H1 (cell line): ENCODE data around the gene SYT14. TPM values are rescaled to one million over a fixed set of nuclear protein-coding genes. Genes with fewer than 3 reads are reported as not detected.

Experiments
- CTCF ChIA-PET: fragments of 300-600 bp; sonication (Branson Sonifier 250); formaldehyde crosslinking; loops from one replicate; lab custom pipeline; 2021; ENCODE audit not compliant: partially characterized antibody; lab: Charles Lee
- POLR2A ChIA-PET: fragments of 300-600 bp; sonication (Branson Sonifier 250); formaldehyde crosslinking; loops from one replicate; lab custom pipeline; 2021; ENCODE audit warnings: inconsistent platforms; ENCODE audit not compliant: partially characterized antibody; lab: Charles Lee
- DNase-seq, 2 experiments: peaks; one replicate each; pipeline versions ENCODE4 v3.0.0 to v3.0.0-alpha.2; 2010 to 2022; ENCODE audit warnings: low spot score in 2 of 2, low read depth in 1 of 2, mixed read lengths in 1 of 2
- FAIRE-seq: peaks from 2 replicates; lab custom pipeline; 2011; peaks lifted over from hg19 to GRCh38; lab: Jason Lieb, UNC
- H2AFZ ChIP-seq: 2 replicates; pipeline ENCODE4 v1.8.1; 2012; ENCODE audit warnings: low read length, inconsistent platforms
- H2AK5ac ChIP-seq: 2 replicates; pipeline ENCODE4 v1.6.1; 2013; ENCODE audit warnings: low read depth, low read length
- H2BK120ac ChIP-seq: replicated peaks from 2 replicates; pipeline ENCODE3; 2013; ENCODE audit warnings: low read depth, low read length, inconsistent platforms
- H2BK12ac ChIP-seq: 2 replicates; pipeline ENCODE4 v1.6.1; 2013; ENCODE audit warnings: low read depth, low read length
- H2BK15ac ChIP-seq: 2 replicates; pipeline ENCODE4 v1.6.1; 2013; ENCODE audit warnings: low read length
- H2BK20ac ChIP-seq: 2 replicates; pipeline ENCODE4 v1.6.1; 2013; ENCODE audit warnings: low read length
- H2BK5ac ChIP-seq: 2 replicates; pipeline ENCODE4 v1.6.1; 2013; ENCODE audit warnings: low read depth, low read length
- H3K14ac ChIP-seq: 2 replicates; pipeline ENCODE4 v1.6.1; 2013; ENCODE audit warnings: inconsistent platforms; ENCODE audit not compliant: insufficient read length
- H3K18ac ChIP-seq: 2 replicates; pipeline ENCODE4 v1.6.1; 2013; ENCODE audit warnings: low read length; ENCODE audit errors: extremely low read depth
- H3K23ac ChIP-seq: 2 replicates; pipeline ENCODE4 v1.6.1; 2013; ENCODE audit warnings: inconsistent platforms; ENCODE audit not compliant: insufficient read length
- H3K23me2 ChIP-seq: 2 replicates; pipeline ENCODE4 v1.6.1; 2013; ENCODE audit warnings: low read depth, low read length
- H3K27ac ChIP-seq: 2 replicates; pipeline ENCODE4 v1.6.1; 2011; ENCODE audit warnings: low read depth, low read length, inconsistent platforms
- H3K27me3 ChIP-seq, 4 experiments: replicated peaks in 1 of 4; 1 replicate in 1 of 4; 2 replicates in 3 of 4; pipeline versions ENCODE4 v1.6.1 to v1.8.1; 2011 to 2013; ENCODE audit warnings: low read length in 3 of 4, mild to moderate bottlenecking in 3 of 4, inconsistent platforms in 2 of 4, mixed read lengths in 2 of 4, moderate library complexity in 1 of 4; ENCODE audit not compliant: control insufficient read depth in 3 of 4, insufficient read depth in 3 of 4; ENCODE audit errors: extremely low read depth in 1 of 4
- H3K36me3 ChIP-seq, 4 experiments: 2 replicates each; pipeline versions ENCODE4 v1.6.1 to v1.8.1; 2011 to 2013; ENCODE audit warnings: mild to moderate bottlenecking in 4 of 4, low read length in 3 of 4, moderate library complexity in 2 of 4, control low read depth in 1 of 4, inconsistent platforms in 1 of 4; ENCODE audit not compliant: insufficient read depth in 4 of 4, control insufficient read depth in 2 of 4
- H3K4ac ChIP-seq: replicated peaks from 2 replicates; pipeline ENCODE3; 2013; ENCODE audit warnings: low read length, low read depth, mixed read lengths, inconsistent platforms; ENCODE audit not compliant: insufficient read length
- H3K4me1 ChIP-seq, 4 experiments: replicated peaks in 1 of 4; 1 replicate in 1 of 4; 2 replicates in 3 of 4; pipeline versions ENCODE4 v1.6.1 to v1.8.1; 2011 to 2013; ENCODE audit warnings: low read length in 3 of 4, inconsistent platforms in 2 of 4, mixed read lengths in 1 of 4; ENCODE audit not compliant: insufficient read depth in 4 of 4, control insufficient read depth in 3 of 4
- H3K4me2 ChIP-seq, 2 experiments: 2 replicates each; pipeline versions ENCODE4 v1.6.1 to v1.8.1; 2011 to 2013; ENCODE audit warnings: low read depth in 2 of 2, low read length in 2 of 2, control low read depth in 1 of 2, inconsistent platforms in 1 of 2, mild to moderate bottlenecking in 1 of 2; ENCODE audit not compliant: insufficient read depth in 1 of 2
- H3K4me3 ChIP-seq, 4 experiments: fragments of 200-600, 300-600 bp in 1 of 4; sonication (generic), shearing (Covaris generic), sonication (Bioruptor Twin) in 1 of 4; 2 replicates each; pipeline versions ENCODE4 v1.5.1 to v1.8.1; 2011 to 2016; ENCODE audit warnings: low read length in 4 of 4, low read depth in 3 of 4, control low read depth in 2 of 4, inconsistent platforms in 2 of 4, mild to moderate bottlenecking in 2 of 4, mixed read lengths in 1 of 4, moderate library complexity in 1 of 4; ENCODE audit not compliant: insufficient read depth in 2 of 4; ENCODE audit errors: extremely low read depth in 1 of 4
- H3K56ac ChIP-seq: replicated peaks from 2 replicates; pipeline ENCODE3; 2013; ENCODE audit warnings: low read depth, mild to moderate bottlenecking, mixed read lengths, low read length, inconsistent platforms; ENCODE audit not compliant: insufficient read length
- H3K79me1 ChIP-seq: 2 replicates; pipeline ENCODE4 v1.6.1; 2013; ENCODE audit warnings: low read depth, low read length, control low read depth
- H3K79me2 ChIP-seq, 2 experiments: 2 replicates each; pipeline versions ENCODE4 v1.6.1 to v1.8.1; 2012 to 2013; ENCODE audit warnings: low read length in 2 of 2, mild to moderate bottlenecking in 2 of 2, inconsistent platforms in 1 of 2; ENCODE audit not compliant: insufficient read depth in 2 of 2, control insufficient read depth in 1 of 2
- H3K9ac ChIP-seq, 4 experiments: replicated peaks in 1 of 4; 1 replicate in 1 of 4; 2 replicates in 3 of 4; pipeline versions ENCODE4 v1.6.1 to v1.8.1; 2011 to 2013; ENCODE audit warnings: low read depth in 3 of 4, low read length in 3 of 4, control low read depth in 2 of 4, mild to moderate bottlenecking in 2 of 4, moderate library complexity in 2 of 4, inconsistent platforms in 1 of 4; ENCODE audit errors: extremely low read depth in 1 of 4
- H3K9me3 ChIP-seq, 2 experiments: 2 replicates each; pipeline versions ENCODE4 v1.6.1 to v1.8.1; 2012 to 2013; ENCODE audit warnings: mild to moderate bottlenecking in 2 of 2, moderate library complexity in 2 of 2, control low read depth in 1 of 2, inconsistent platforms in 1 of 2, low read depth in 1 of 2, low read length in 1 of 2, mixed read lengths in 1 of 2; ENCODE audit not compliant: insufficient read depth in 2 of 2
- H4K20me1 ChIP-seq, 2 experiments: replicated peaks in 1 of 2; 2 replicates each; pipeline versions ENCODE3 to v1.8.1; 2011 to 2013; ENCODE audit warnings: inconsistent platforms in 2 of 2, low read length in 2 of 2, mild to moderate bottlenecking in 1 of 2; ENCODE audit not compliant: insufficient read depth in 2 of 2, control insufficient read depth in 1 of 2
- H4K5ac ChIP-seq: 2 replicates; pipeline ENCODE4 v1.6.1; 2013; ENCODE audit warnings: low read length, low read depth, mixed read lengths, inconsistent platforms; ENCODE audit not compliant: insufficient read length
- H4K8ac ChIP-seq: 2 replicates; pipeline ENCODE4 v1.8.0; 2013; ENCODE audit warnings: mild to moderate bottlenecking, moderate library complexity, low read length, inconsistent platforms; ENCODE audit not compliant: insufficient read depth; ENCODE audit errors: extremely low read depth
- H4K91ac ChIP-seq: replicated peaks from 2 replicates; pipeline ENCODE3; 2013; ENCODE audit warnings: low read length, mixed read lengths, inconsistent platforms; ENCODE audit not compliant: insufficient read length
- ATF2 ChIP-seq: IDR thresholded peaks from 2 replicates; pipeline ENCODE4 v1.6.1; 2012; ENCODE audit warnings: low read length, inconsistent platforms
- CBX8 ChIP-seq: fragments of 300-800, 300-1000 bp; sonication (generic); IDR thresholded peaks from 2 replicates; pipeline ENCODE4 v1.7.1; 2016; ENCODE audit warnings: low read depth, low read length, borderline replicate concordance
- CHD1 ChIP-seq: IDR thresholded peaks from 2 replicates; pipeline ENCODE4 v1.6.1; 2012; ENCODE audit warnings: low read depth, low read length, improper control_type of control experiment
- EZH2 ChIP-seq: fragments of 200-600 bp; sonication (generic); IDR thresholded peaks from 2 replicates; pipeline ENCODE4 v1.7.1; 2012; ENCODE audit warnings: low read depth, mild to moderate bottlenecking, moderate library complexity, low read length, inconsistent platforms; ENCODE audit not compliant: severe bottlenecking
- GABPA ChIP-seq: IDR thresholded peaks from 2 replicates; pipeline ENCODE4 v1.6.1; 2011; ENCODE audit warnings: mild to moderate bottlenecking, low read length, moderate library complexity, borderline replicate concordance; ENCODE audit not compliant: insufficient read depth
- JUN ChIP-seq: IDR thresholded peaks from 2 replicates; pipeline ENCODE4 v1.6.1; 2011; ENCODE audit warnings: low read depth, mild to moderate bottlenecking, improper control_type of control experiment, low read length
- KDM4A ChIP-seq: IDR thresholded peaks from one replicate; pipeline ENCODE4 v1.7.1; 2012; ENCODE audit warnings: low read depth, mild to moderate bottlenecking, moderate library complexity, low read length, inconsistent platforms; ENCODE audit not compliant: severe bottlenecking
- MAFK ChIP-seq: IDR thresholded peaks from 2 replicates; pipeline ENCODE4 v1.6.1; 2012; ENCODE audit warnings: low read depth, mild to moderate bottlenecking, improper control_type of control experiment, low read length
- SIN3A ChIP-seq, 2 experiments: IDR thresholded peaks in 1 of 2; conservative IDR thresholded peaks in 1 of 2; 2 replicates each; pipeline ENCODE4 v1.6.1; 2011 to 2012; ENCODE audit warnings: low read length in 2 of 2, improper control_type of control experiment in 1 of 2, low read depth in 1 of 2, mild to moderate bottlenecking in 1 of 2
- TBP ChIP-seq: IDR thresholded peaks from 2 replicates; pipeline ENCODE4 v1.6.1; 2011; ENCODE audit warnings: low read depth, low read length, improper control_type of control experiment
- WGBS, 2 experiments: shearing (Covaris generic) in 1 of 2; methylation state at CpG; one replicate each; pipeline versions ENCODE4 v1.1.6 to v1.1.7; 2013 to 2015; ENCODE audit warnings: low lambda C conversion rate in 2 of 2, mixed read lengths in 2 of 2, inconsistent platforms in 1 of 2, low coverage in 1 of 2, missing lambda C conversion rate in 1 of 2; ENCODE audit not compliant: insufficient replicate concordance in 2 of 2, insufficient coverage in 1 of 2, insufficient read length in 1 of 2; ENCODE audit errors: extremely low coverage in 1 of 2, missing lambda C conversion rate in 1 of 2; 5-methylcytosine and 5-hydroxymethylcytosine counted together
- polyA plus RNA-seq, 7 experiments: library from polyadenylated mRNA; depleted of rRNA in 3 of 7; stranded (reverse) in 5 of 7; unstranded in 2 of 7; fragments of >200 nt in 5 of 7; fragments of 200-250 nt in 2 of 7; gene quantifications; 1 replicate in 5 of 7; 2 replicates in 1 of 7; 4 replicates in 1 of 7; pipeline versions ENCODE4 v1.2.1 to v1.2.3, GENCODE V29; 2011 to 2013; ENCODE audit warnings: missing spikeins in 2 of 7, mixed read lengths in 2 of 7
- total RNA-seq: library from RNA; stranded (reverse); fragmentation: NEBNext Ultra II Directional; extraction: Animal tissue kit (Norgen Biotek cat#: 25700); gene quantifications from 2 replicates; pipeline ENCODE4 v1.2.1, GENCODE V29; 2021

Gene SYT14
- total and polyA plus RNA-seq, 2 of the 8 experiments (the other 6 are each of a cell fraction or from before 2014, with no cell fraction given), result 2.3 to 18.4 TPM

GRCh38 chr1:209962388-209962787 is 24.4 kb downstream of the SYT14 start:
- Histone ChIP-seq H3K56ac (no peak overlapping the region), H3K18ac (no peak overlapping the region), H3K79me1 (no peaks in the 10 kb centered on the region), H2AK5ac (no peak overlapping the region), H2BK20ac (no peak overlapping the region), H4K91ac (no peak overlapping the region), H3K14ac (no peak overlapping the region), H3K36me3 (no peaks in the 10 kb centered on the region; a peak in 1 of 8 replicates), H3K4me3 (no peak overlapping the region), H2BK5ac (no peak overlapping the region), H3K23me2 (no peaks in the 10 kb centered on the region), H3K4ac (no peak overlapping the region), H2BK120ac (no peak overlapping the region), H3K23ac (no peak overlapping the region), H3K4me1 (no peaks in the 10 kb centered on the region), H4K20me1 (peaks cover 0 to 1% of the 10 kb centered on the region in 2 experiments), H3K79me2 (peaks cover 0 to 2% of the 10 kb centered on the region in 2 experiments; a peak in 1 of 4 replicates), H2BK12ac (no peak overlapping the region), H3K9me3 (no peaks in the 10 kb centered on the region), H2AFZ (no peak overlapping the region), H4K5ac (no peak overlapping the region), H3K27me3 (no peaks in the 10 kb centered on the region), H4K8ac (no peak overlapping the region), H3K4me2 (no peak overlapping the region), H3K9ac (no peak overlapping the region), H2BK15ac (no peak overlapping the region), H3K27ac (no peak overlapping the region)
- no peak for FAIRE-seq
- ChIA-PET CTCF (no interaction called here), POLR2A (no interaction called here)
- no peak for TF ChIP-seq GABPA
- no peak for TF ChIP-seq CBX8
- TF ChIP-seq KDM4A, result no peak
- TF ChIP-seq ATF2, result no peak
- TF ChIP-seq MAFK, result no peak
- TF ChIP-seq CHD1, result no peak
- no peak for TF ChIP-seq EZH2
- no peak for TF ChIP-seq JUN
- no peak for TF ChIP-seq SIN3A (conservative IDR thresholded peaks at IDR 0.05 in 1 of 2, IDR thresholded peaks at IDR 0.05 in 1 of 2; ENCODE audit: low read depth in 1 of 2, low read length in 2 of 2)
- TF ChIP-seq TBP, result no peak
- 87% methylated on average over 4 of the region's 4 CpGs; no CpG with 5 or more reads in 1 of the 2 experiments for WGBS, 2 experiments
- DNase-seq, result no peak
